ENCODE data around the gene DTX1. TPM values are rescaled to one million over a fixed set of nuclear protein-coding genes. Genes with fewer than 3 reads are reported as not detected.

DTX1 gene
- total RNA-seq, 1 experiment from 2014 or later: 3.0 TPM

DNA sequence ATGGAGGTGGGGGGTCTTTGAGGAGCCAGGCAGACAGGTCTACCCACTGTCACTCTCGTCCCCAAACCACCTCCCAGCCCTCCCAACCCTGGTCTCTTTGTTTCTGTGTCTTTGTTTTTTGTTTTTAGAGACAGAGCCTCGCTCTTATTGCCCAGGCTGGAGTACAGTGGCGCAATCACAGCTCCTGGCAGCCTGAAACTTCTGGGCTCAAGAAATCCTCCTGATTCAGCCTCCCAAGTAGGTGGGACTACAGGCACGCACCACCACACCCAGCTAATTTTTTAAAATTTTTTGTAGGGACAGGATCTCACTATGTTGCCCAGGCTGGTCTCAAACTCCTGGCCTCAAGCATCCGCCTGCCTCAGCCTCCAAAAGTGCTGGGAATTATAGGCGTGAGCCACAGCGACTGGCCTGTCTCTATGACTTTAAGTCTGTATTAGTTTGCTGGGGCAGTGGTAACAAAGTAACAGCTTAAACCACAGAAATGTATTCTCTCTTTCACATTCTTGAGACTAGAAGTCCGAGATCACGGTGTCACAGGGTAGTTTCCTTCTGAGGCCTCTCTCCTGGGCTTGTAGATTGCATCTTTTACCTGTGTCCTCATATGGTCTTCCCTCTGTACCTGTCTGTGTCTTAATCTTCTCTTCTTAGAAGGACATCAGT lies 26.1 kb downstream of the DTX1 start:
- Histone ChIP-seq H3K4me2 (ENCODE audit: insufficient read depth, insufficient read length, low read length) (no peak overlapping the region), H3K27me3 (ENCODE audit: insufficient read depth, low read length) (peaks cover 8% of the 10 kb centered on the region; the same call in 1 of the 2 replicates), H4K20me1 (ENCODE audit: control insufficient read depth, insufficient read depth, insufficient read length) (no peaks in the 10 kb centered on the region), H3K14ac (ENCODE audit: insufficient read depth, low read length) (0 out of 2 replicates have a peak overlapping the region, but pooled peaks have one; percentile 63), H2BK5ac (ENCODE audit: insufficient read length, low read length) (no peak overlapping the region), H3K56ac (ENCODE audit: insufficient read length, low read depth, low read length) (no peak overlapping the region), H3K79me1 (ENCODE audit: insufficient read depth, low read depth, low read length, poor library complexity, severe bottlenecking) (no peaks in the 10 kb centered on the region), H3K18ac (ENCODE audit: insufficient read length, low read depth, low read length) (no peak overlapping the region), H2BK20ac (ENCODE audit: low read depth, low read length, poor library complexity, severe bottlenecking) (no peak overlapping the region), H3K4ac (ENCODE audit: low read depth, low read length) (no peak overlapping the region), H3K9me3 (ENCODE audit: control insufficient read depth, low read depth, low read length) (no peaks in the 10 kb centered on the region), H3K23me2 (ENCODE audit: insufficient read length, low read depth, low read length, poor library complexity, severe bottlenecking) (no peaks in the 10 kb centered on the region), H2BK12ac (ENCODE audit: insufficient read length, low read depth, low read length) (no peak overlapping the region), H4K91ac (ENCODE audit: insufficient read length, low read depth, low read length) (no peak overlapping the region), H3T11ph (ENCODE audit: low read length) (no peak overlapping the region), H3K9ac (ENCODE audit: extremely low read depth, insufficient read length, low read length) (no peak overlapping the region), H3K79me2 (ENCODE audit: insufficient read depth, low read length) (no peaks in the 10 kb centered on the region), H3K27ac (ENCODE audit: insufficient read length, low read depth, low read length) (no peak overlapping the region), H4K5ac (ENCODE audit: insufficient read length, low read depth, low read length) (no peak overlapping the region), H3K23ac (ENCODE audit: insufficient read length, low read depth, low read length) (no peak overlapping the region), H3K4me1 (ENCODE audit: insufficient read depth, low read length) (no peaks in the 10 kb centered on the region), H4K8ac (replicated peaks; ENCODE audit: insufficient read length, low read depth, low read length) (no peak overlapping the region), H2AFZ (ENCODE audit: low read length) (no peak overlapping the region), H2AK5ac (ENCODE audit: insufficient read length, low read length) (no peak overlapping the region), H2BK120ac (ENCODE audit: low read depth, low read length, poor library complexity, severe bottlenecking) (no peak overlapping the region), H2BK15ac (ENCODE audit: low read depth, low read length) (no peak overlapping the region)
- no CpG with 5 or more reads among the region's 9 CpGs for WGBS (ENCODE audit: extremely low coverage, insufficient read length, low lambda C conversion rate)
- H3K4me3 Mint-ChIP-seq: no peak overlapping the region; a peak in 1 of 5 replicates
- peaks cover 43% of the 10 kb centered on the region for H3K27me3 Mint-ChIP-seq (ENCODE audit: low read depth)
- no peak for DNase-seq
- H3K27ac Mint-ChIP-seq: no peak overlapping the region
- no peaks in the 10 kb centered on the region; a peak in 1 of 5 replicates for H3K9me3 Mint-ChIP-seq
- peaks cover 12 to 19% of the 10 kb centered on the region in 2 experiments for H3K4me1 Mint-ChIP-seq
- TF ChIP-seq, protein P1, sequence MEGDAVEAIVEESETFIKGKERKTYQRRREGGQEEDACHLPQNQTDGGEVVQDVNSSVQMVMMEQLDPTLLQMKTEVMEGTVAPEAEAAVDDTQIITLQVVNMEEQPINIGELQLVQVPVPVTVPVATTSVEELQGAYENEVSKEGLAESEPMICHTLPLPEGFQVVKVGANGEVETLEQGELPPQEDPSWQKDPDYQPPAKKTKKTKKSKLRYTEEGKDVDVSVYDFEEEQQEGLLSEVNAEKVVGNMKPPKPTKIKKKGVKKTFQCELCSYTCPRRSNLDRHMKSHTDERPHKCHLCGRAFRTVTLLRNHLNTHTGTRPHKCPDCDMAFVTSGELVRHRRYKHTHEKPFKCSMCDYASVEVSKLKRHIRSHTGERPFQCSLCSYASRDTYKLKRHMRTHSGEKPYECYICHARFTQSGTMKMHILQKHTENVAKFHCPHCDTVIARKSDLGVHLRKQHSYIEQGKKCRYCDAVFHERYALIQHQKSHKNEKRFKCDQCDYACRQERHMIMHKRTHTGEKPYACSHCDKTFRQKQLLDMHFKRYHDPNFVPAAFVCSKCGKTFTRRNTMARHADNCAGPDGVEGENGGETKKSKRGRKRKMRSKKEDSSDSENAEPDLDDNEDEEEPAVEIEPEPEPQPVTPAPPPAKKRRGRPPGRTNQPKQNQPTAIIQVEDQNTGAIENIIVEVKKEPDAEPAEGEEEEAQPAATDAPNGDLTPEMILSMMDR (conservative IDR thresholded peaks at IDR 0.05): no peak
- no peaks in the 10 kb centered on the region for H3K36me3 Mint-ChIP-seq (ENCODE audit: insufficient read depth in 1 of 3, low read depth in 3 of 3)

Data from H9 (cell line).